Upper lobe of left lung (tissue), 6 donors: ENCODE data around the gene CCDC3. TPM values are rescaled to one million over a fixed set of nuclear protein-coding genes. Genes with fewer than 3 reads are reported as not detected.

ENCODE experiments used
- ATAC-seq, 2 donors: fragments of 200-7000 bp; cut with Tn5 transposase; one replicate each; pipeline ENCODE4 v1.9.1; 2022; ENCODE audit warnings: mild to moderate bottlenecking in 2 of 2, moderate library complexity in 2 of 2; ENCODE audit not compliant: low FRiP score in 2 of 2
- DNase-seq, 2 donors: peaks; one replicate each; pipeline ENCODE4 v3.0.0-alpha.2; 2019 to 2020
- H3K27ac ChIP-seq, 4 donors: fragments of 200-600 bp; sonication (generic); one replicate each; pipeline ENCODE4 v1.5.1; 2016 to 2019
- H3K27me3 ChIP-seq, 4 donors: fragments of 200-600 bp; sonication (generic); one replicate each; pipeline ENCODE4 v1.5.1; 2017 to 2019
- H3K36me3 ChIP-seq, 4 donors: fragments of 200-600 bp; sonication (generic); one replicate each; pipeline ENCODE4 v1.5.1; 2016 to 2019
- H3K4me1 ChIP-seq, 4 donors: fragments of 200-600 bp; sonication (generic); one replicate each; pipeline ENCODE4 v1.5.1; 2018 to 2019
- H3K4me3 ChIP-seq, 4 donors: fragments of 200-600 bp; sonication (generic); one replicate each; pipeline ENCODE4 v1.5.1; 2017 to 2019; ENCODE audit warnings: mild to moderate bottlenecking in 2 of 4, moderate library complexity in 1 of 4
- H3K9me3 ChIP-seq, 4 donors: fragments of 200-600 bp; sonication (generic); one replicate each; pipeline ENCODE4 v1.5.1; 2018 to 2019
- EP300 ChIP-seq, 4 donors: sonication (generic); formaldehyde crosslinking; IDR thresholded peaks; one replicate each; pipeline ENCODE4 v1.5.1; 2017; ENCODE audit warnings: antibody characterized with exemption in 4 of 4, control low read depth in 2 of 4
- POLR2A ChIP-seq, 4 donors: fragments of 450-650 bp; IDR thresholded peaks; one replicate each; pipeline ENCODE4 v1.5.1; 2016 to 2017; ENCODE audit warnings: antibody characterized with exemption in 4 of 4, mild to moderate bottlenecking in 2 of 4
- POLR2AphosphoS5 ChIP-seq, 2 donors: sonication (generic); formaldehyde crosslinking; IDR thresholded peaks; one replicate each; pipeline ENCODE4 v1.5.1; 2017; ENCODE audit warnings: antibody characterized with exemption in 2 of 2
- WGBS, 2 donors: methylation state at CpG; one replicate each; pipeline ENCODE4 v1.1.5; 2017 to 2018; 5-methylcytosine and 5-hydroxymethylcytosine counted together
- total RNA-seq, 6 donors: library from RNA; depleted of rRNA in 4 of 6; stranded (reverse); fragments of >200 nt in 4 of 6; gene quantifications; one replicate each; pipeline versions ENCODE4 v1.1.0 to v1.2.1, GENCODE V29; 2016 to 2021
- TF ChIP-seq, protein P1 (sequence below), 6 experiments: fragments of 450-650 bp in 4 of 6; fragments of 200-600 bp in 2 of 6; sonication (generic) in 2 of 6; IDR thresholded peaks; one replicate each; pipeline ENCODE4 v1.5.1; 2016 to 2019; ENCODE audit warnings: antibody characterized with exemption in 6 of 6
- donor health status: DM: no; HTN: no; CAD: no; lungs with moderate emphysema.
- donor health status: DM: no; HTN: yes; CAD: no; lungs with severe emphysema.

Gene CCDC3
- total RNA-seq, 6 donors from 2014 or later: 0.98 to 13.1 (median 5.7) TPM

DNA sequence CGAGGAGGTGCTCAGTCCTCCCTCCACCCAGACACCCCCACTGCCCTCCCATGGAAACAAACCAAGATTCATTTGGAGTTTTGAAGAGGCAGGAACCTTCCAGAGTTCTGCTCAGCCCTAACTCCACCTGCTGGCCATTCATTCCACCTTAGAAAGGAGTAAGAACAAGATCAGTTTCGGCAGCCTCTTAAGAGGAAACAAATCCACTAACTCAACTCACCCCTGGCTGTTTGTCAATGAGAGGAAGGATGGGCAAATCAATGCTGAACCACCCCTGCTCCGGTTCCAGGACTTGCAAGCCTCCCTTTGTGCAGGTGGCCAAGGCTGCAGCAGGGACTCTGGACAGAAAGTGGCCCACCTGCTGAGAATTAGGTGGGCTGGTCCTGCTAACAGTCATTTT, 26.2 kb downstream of the CCDC3 start:
- Histone ChIP-seq H3K27ac (no peak overlapping the region), H3K4me1 (no peaks in the 10 kb centered on the region), H3K4me3 (no peak overlapping the region), H3K9me3 (no peaks in the 10 kb centered on the region), H3K36me3 (no peaks in the 10 kb centered on the region), H3K27me3 (no peaks in the 10 kb centered on the region)
- ATAC-seq (no peak), DNase-seq (no peak)
- TF ChIP-seq POLR2A (IDR thresholded peaks at IDR 0.05) (no peak), POLR2AphosphoS5 (IDR thresholded peaks at IDR 0.05) (no peak), EP300 (IDR thresholded peaks at IDR 0.05) (no peak)
- TF ChIP-seq, protein P1, sequence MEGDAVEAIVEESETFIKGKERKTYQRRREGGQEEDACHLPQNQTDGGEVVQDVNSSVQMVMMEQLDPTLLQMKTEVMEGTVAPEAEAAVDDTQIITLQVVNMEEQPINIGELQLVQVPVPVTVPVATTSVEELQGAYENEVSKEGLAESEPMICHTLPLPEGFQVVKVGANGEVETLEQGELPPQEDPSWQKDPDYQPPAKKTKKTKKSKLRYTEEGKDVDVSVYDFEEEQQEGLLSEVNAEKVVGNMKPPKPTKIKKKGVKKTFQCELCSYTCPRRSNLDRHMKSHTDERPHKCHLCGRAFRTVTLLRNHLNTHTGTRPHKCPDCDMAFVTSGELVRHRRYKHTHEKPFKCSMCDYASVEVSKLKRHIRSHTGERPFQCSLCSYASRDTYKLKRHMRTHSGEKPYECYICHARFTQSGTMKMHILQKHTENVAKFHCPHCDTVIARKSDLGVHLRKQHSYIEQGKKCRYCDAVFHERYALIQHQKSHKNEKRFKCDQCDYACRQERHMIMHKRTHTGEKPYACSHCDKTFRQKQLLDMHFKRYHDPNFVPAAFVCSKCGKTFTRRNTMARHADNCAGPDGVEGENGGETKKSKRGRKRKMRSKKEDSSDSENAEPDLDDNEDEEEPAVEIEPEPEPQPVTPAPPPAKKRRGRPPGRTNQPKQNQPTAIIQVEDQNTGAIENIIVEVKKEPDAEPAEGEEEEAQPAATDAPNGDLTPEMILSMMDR (IDR thresholded peaks at IDR 0.05): no peak
- WGBS, 2 donors: 71 to 85% methylated on average over 3 of the region's 3 CpGs

DNA sequence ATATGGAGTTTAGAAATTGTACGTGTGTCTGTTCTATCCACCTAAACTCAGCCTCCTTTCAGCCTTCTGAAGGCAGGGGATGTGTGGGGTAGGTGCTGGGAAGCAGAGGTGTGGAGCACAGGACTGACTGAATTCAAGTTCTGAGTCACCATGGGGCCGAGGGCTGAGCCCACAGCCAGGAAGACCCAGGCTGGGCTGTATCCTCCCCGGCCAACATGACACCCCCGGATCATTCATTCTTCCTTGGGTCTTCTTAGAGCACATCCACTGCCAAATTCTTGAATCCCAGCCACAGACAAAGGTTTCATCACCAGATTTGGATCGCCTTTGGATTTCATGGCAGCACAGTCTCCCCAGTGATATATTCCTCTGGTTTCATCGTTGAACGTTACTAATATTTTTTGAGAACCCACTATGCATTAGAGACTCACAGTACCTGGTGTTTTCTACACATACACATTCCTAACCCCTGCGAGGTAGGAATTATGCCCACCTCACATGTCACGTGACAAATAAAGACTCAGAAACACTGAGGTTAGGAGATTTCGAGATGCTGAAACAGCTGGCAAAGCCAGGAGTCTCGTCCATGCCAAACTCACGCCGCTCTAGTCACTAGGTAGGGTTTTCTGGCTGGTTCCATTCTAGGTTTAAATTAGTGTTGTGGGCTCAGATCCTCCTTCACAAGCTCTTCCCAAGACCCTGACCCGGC, 26.9 kb downstream of the CCDC3 start:
- Histone ChIP-seq H3K27ac (no peak overlapping the region), H3K9me3 (no peaks in the 10 kb centered on the region), H3K4me3 (no peak overlapping the region), H3K36me3 (no peaks in the 10 kb centered on the region), H3K4me1 (no peaks in the 10 kb centered on the region), H3K27me3 (no peaks in the 10 kb centered on the region)
- DNase-seq (no peak), ATAC-seq (peak in 1 of 2 donors; percentile 14)
- WGBS, 2 donors: 88% methylated on average over 14 of the region's 14 CpGs
- no peak for TF ChIP-seq EP300 (IDR thresholded peaks at IDR 0.05)
- no peak for TF ChIP-seq POLR2AphosphoS5 (IDR thresholded peaks at IDR 0.05)
- TF ChIP-seq, protein P1 (IDR thresholded peaks at IDR 0.05): no peak
- no peak for TF ChIP-seq POLR2A (IDR thresholded peaks at IDR 0.05)

DNA sequence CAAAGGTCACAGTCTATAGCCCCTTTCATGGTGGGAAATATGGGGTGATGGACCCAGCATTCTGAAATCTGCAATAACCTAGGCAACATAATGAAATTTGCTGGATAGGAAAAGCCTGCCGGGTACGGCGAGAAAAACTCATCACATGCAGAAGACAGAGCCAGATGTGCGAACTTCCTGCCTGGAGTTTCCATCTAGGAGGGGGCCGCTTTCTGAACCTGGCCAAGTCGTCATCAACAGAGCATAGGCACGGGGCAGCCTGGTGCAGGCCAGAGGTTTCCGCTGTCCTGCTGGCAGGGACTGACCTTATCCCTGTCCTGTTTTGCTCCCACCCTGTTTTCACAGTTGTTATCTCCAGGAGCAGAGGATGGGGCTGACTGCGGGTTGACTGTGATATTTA, 27.4 kb downstream of the CCDC3 start:
- Histone ChIP-seq H3K27ac (no peak overlapping the region), H3K9me3 (peaks cover 0 to 2% (median 0%) of the 10 kb centered on the region in 4 donors), H3K4me3 (no peak overlapping the region), H3K4me1 (no peaks in the 10 kb centered on the region), H3K27me3 (no peaks in the 10 kb centered on the region), H3K36me3 (no peaks in the 10 kb centered on the region)
- TF ChIP-seq, protein P1 (IDR thresholded peaks at IDR 0.05): no peak
- no peak for TF ChIP-seq EP300 (IDR thresholded peaks at IDR 0.05)
- TF ChIP-seq POLR2AphosphoS5 (IDR thresholded peaks at IDR 0.05): no peak
- no peak for TF ChIP-seq POLR2A (IDR thresholded peaks at IDR 0.05)
- no peak for DNase-seq
- no peak for ATAC-seq
- 86% methylated on average over 9 of the region's 9 CpGs for WGBS, 2 donors

DNA sequence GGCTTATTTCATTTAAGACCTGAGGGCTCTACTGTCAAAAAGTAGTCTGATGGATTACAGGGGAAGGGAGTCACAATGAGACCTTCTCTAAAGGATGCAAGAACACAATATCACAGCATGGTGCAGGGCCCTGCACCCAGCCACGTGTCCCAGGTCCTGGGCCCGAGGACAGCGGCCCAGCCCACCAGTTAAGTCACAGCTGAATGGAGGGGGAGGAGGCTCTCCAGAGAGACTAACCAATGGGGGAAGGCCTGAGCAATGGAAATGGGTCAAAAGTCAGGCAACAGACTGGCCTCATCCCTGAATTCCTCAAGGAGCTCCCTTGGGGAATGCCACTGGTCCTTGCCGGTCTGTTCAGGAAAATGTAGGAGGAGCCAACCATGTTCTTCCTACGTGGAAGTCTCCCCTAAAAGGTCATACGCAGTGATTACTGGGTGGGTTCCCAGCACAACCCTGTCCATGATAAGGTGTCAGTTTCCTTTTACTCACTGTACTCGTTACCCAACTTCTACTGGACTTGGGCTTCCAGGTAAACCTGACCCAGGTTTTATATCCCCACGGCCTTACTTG, 28.3 kb downstream of the CCDC3 start:
- Histone ChIP-seq H3K4me3 (no peak overlapping the region), H3K27me3 (no peaks in the 10 kb centered on the region), H3K36me3 (no peaks in the 10 kb centered on the region), H3K4me1 (no peaks in the 10 kb centered on the region), H3K27ac (no peak overlapping the region), H3K9me3 (peaks cover 0 to 5% (median 0%) of the 10 kb centered on the region in 4 donors)
- WGBS, 2 donors: 76 to 82% methylated on average over 8 of the region's 8 CpGs
- ATAC-seq: no peak
- peak in 1 of 2 donors; percentile 17 for DNase-seq
- no peak for TF ChIP-seq POLR2A (IDR thresholded peaks at IDR 0.05)
- TF ChIP-seq, protein P1 (IDR thresholded peaks at IDR 0.05): no peak
- no peak for TF ChIP-seq EP300 (IDR thresholded peaks at IDR 0.05)
- no peak for TF ChIP-seq POLR2AphosphoS5 (IDR thresholded peaks at IDR 0.05)
